PC-3 (cell line): ENCODE data around the gene SLC7A4. TPM values are rescaled to one million over a fixed set of nuclear protein-coding genes. Genes with fewer than 3 reads are reported as not detected.

Source experiments
- ATAC-seq: fragments of 200-7000 bp; cut with Tn5 transposase; 2 replicates; pipeline ENCODE4 v1.9.1; 2020; ENCODE audit warnings: mild to moderate bottlenecking, moderate library complexity
- BruUV-seq: library from RNA; stranded (reverse); fragments of 400-500 nt; replicated peaks from 2 replicates; lab custom pipeline; 2021; lab: Mats Ljungman, UMichigan
- CTCF ChIA-PET: fragments of 300-600 bp; sonication (Branson Sonifier 250); formaldehyde crosslinking; loops from one replicate; lab custom pipeline; 2022; ENCODE audit warnings: antibody characterized with exemption; lab: Charles Lee
- POLR2A ChIA-PET: fragments of 300-600 bp; sonication (Branson Sonifier 250); formaldehyde crosslinking; loops from one replicate; lab custom pipeline; 2022; ENCODE audit warnings: antibody characterized with exemption; ENCODE audit not compliant: unreplicated experiment; lab: Charles Lee
- DNase-seq: peaks from one replicate; pipeline ENCODE4 v3.0.0-alpha.2; 2015
- H2AFZ ChIP-seq: fragments of 300-600 bp; sonication (generic); 2 replicates; pipeline ENCODE4 v1.6.0; 2016; ENCODE audit warnings: antibody characterized with exemption, low read length
- H3F3A ChIP-seq: fragments of 300-600 bp; sonication (generic); one replicate; pipeline ENCODE4 v1.6.0; 2017; ENCODE audit warnings: antibody characterized with exemption, low read length, control low read depth, mild to moderate bottlenecking; ENCODE audit not compliant: unreplicated experiment
- H3K27ac ChIP-seq: fragments of 300-600 bp; sonication (generic); 2 replicates; pipeline ENCODE4 v1.5.1; 2016; ENCODE audit warnings: mild to moderate bottlenecking, low read length
- H3K27me3 ChIP-seq: fragments of 300-600 bp; sonication (generic); 2 replicates; pipeline ENCODE4 v1.6.1; 2016; ENCODE audit warnings: low read length, mixed read lengths
- H3K36me3 ChIP-seq: fragments of 300-600 bp; sonication (generic); 2 replicates; pipeline ENCODE4 v1.6.1; 2016; ENCODE audit warnings: low read depth, mixed run types, low read length, mixed read lengths
- H3K4me1 ChIP-seq: fragments of 300-600 bp; sonication (generic); 2 replicates; pipeline ENCODE4 v1.5.1; 2016; ENCODE audit warnings: low read length; ENCODE audit not compliant: insufficient read depth
- H3K4me2 ChIP-seq: fragments of 300-600 bp; sonication (generic); 2 replicates; pipeline ENCODE4 v1.6.0; 2016; ENCODE audit warnings: low read length
- H3K4me3 ChIP-seq: fragments of 300-600 bp; sonication (generic); 2 replicates; pipeline ENCODE4 v1.5.1; 2016; ENCODE audit warnings: mild to moderate bottlenecking, low read length, mixed read lengths
- H3K79me2 ChIP-seq: fragments of 300-600 bp; sonication (generic); 2 replicates; pipeline ENCODE4 v1.6.1; 2017; ENCODE audit warnings: low read length, mixed read lengths
- H3K9ac ChIP-seq: fragments of 300-600 bp; sonication (generic); 2 replicates; pipeline ENCODE4 v1.6.0; 2016; ENCODE audit warnings: mild to moderate bottlenecking, low read length
- H3K9me2 ChIP-seq: fragments of 300-600 bp; sonication (generic); replicated peaks from 2 replicates; pipeline ENCODE4 v1.6.1; 2016; ENCODE audit warnings: mixed run types, low read length, mixed read lengths
- H3K9me3 ChIP-seq: fragments of 300-600 bp; sonication (generic); 2 replicates; pipeline ENCODE4 v1.6.1; 2016; ENCODE audit warnings: low read length, mixed read lengths
- H4K20me1 ChIP-seq: fragments of 300-600 bp; sonication (generic); 2 replicates; pipeline ENCODE4 v1.6.1; 2016; ENCODE audit warnings: low read length, mixed read lengths
- CTCF ChIP-seq: fragments of 300-600 bp; sonication (generic); conservative IDR thresholded peaks from 2 replicates; pipeline ENCODE4 v1.5.1; 2017; ENCODE audit warnings: antibody characterized with exemption, low read depth, mild to moderate bottlenecking, low read length
- EZH2 ChIP-seq: fragments of 300-600 bp; sonication (generic); IDR thresholded peaks from one replicate; pipeline ENCODE4 v1.6.1; 2017; ENCODE audit warnings: antibody characterized with exemption, mild to moderate bottlenecking, low read length; ENCODE audit not compliant: unreplicated experiment
- EZH2phosphoT487 ChIP-seq: fragments of 300-600 bp; sonication (generic); IDR thresholded peaks from 2 replicates; pipeline ENCODE4 v1.6.1; 2018; ENCODE audit warnings: mild to moderate bottlenecking, antibody characterized with exemption, low read length, borderline replicate concordance
- intact Hi-C: fragments of 100-400 bp; cut with micrococcal nuclease; formaldehyde crosslinking; loops from 2 replicates; pipeline ENCODE4 v1.9.0; 2023
- total RNA-seq: library from RNA; depleted of rRNA; stranded (reverse); fragments of >200 nt; gene quantifications from 2 replicates; pipeline ENCODE4 v1.2.3, GENCODE V29; 2014

SLC7A4 gene
- total RNA-seq, 1 experiment from 2014 or later, result not detected

- no peak overlapping the region for H2AFZ ChIP-seq
- intact Hi-C loops, result no loop called here
- ChIA-PET CTCF (no interaction called here), POLR2A (no interaction called here)
- H3K4me3 ChIP-seq, result no peak overlapping the region
- H3K9ac ChIP-seq, result no peak overlapping the region
- no TSS peak for BruUV-seq
- no peaks in the 10 kb centered on the region for H3F3A ChIP-seq
- ATAC-seq (no peak), DNase-seq (no peak)
- no peaks in the 10 kb centered on the region for H3K79me2 ChIP-seq
- H3K36me3 ChIP-seq, result no peaks in the 10 kb centered on the region
- no peak overlapping the region for H3K27ac ChIP-seq
- H3K27me3 ChIP-seq, result no peaks in the 10 kb centered on the region
- no peaks in the 10 kb centered on the region for H3K4me1 ChIP-seq
- H3K9me2 ChIP-seq, result no peaks in the 10 kb centered on the region
- H3K9me3 ChIP-seq, result no peaks in the 10 kb centered on the region
- no peak overlapping the region for H3K4me2 ChIP-seq
- no peak for TF ChIP-seq CTCF
- TF ChIP-seq EZH2, result no peak
- no peak for TF ChIP-seq EZH2phosphoT487
- no peaks in the 10 kb centered on the region for H4K20me1 ChIP-seq
Observed at GRCh38 chr22:21054714-21055563, 22.6 kb upstream of the SLC7A4 start.

- H3K4me1 ChIP-seq, result no peaks in the 10 kb centered on the region
- POLR2A ChIA-PET, result no interaction called here
- H3K9me2 ChIP-seq, result no peaks in the 10 kb centered on the region
- intact Hi-C loops, result no loop called here
- H3K9ac ChIP-seq, result no peak overlapping the region
- no peak for ATAC-seq
- CTCF ChIA-PET, result no interaction called here
- no TSS peak for BruUV-seq
- no peaks in the 10 kb centered on the region for H3F3A ChIP-seq
- H3K4me3 ChIP-seq, result no peak overlapping the region
- no peak overlapping the region for H3K27ac ChIP-seq
- no peaks in the 10 kb centered on the region for H4K20me1 ChIP-seq
- H2AFZ ChIP-seq, result no peak overlapping the region
- H3K27me3 ChIP-seq, result no peaks in the 10 kb centered on the region
- H3K79me2 ChIP-seq, result no peaks in the 10 kb centered on the region
- no peak for DNase-seq
- no peak for TF ChIP-seq EZH2
- TF ChIP-seq CTCF, result no peak
- TF ChIP-seq EZH2phosphoT487, result no peak
- no peak overlapping the region for H3K4me2 ChIP-seq
- H3K9me3 ChIP-seq, result no peaks in the 10 kb centered on the region
- no peaks in the 10 kb centered on the region for H3K36me3 ChIP-seq
Observed at GRCh38 chr22:21054046-21054713, 21.8 kb upstream of the SLC7A4 start.
